ENCODE measurements around the gene IFI6. TPM values are rescaled to one million over a fixed set of nuclear protein-coding genes. Genes with fewer than 3 reads are reported as not detected.
A peak's percentile ranks its signal among the peaks of the same experiment; 100 is the strongest.

Gene IFI6
- 419 to 500 TPM (median 425 TPM) in 3 replicates for total RNA-seq

DNA sequence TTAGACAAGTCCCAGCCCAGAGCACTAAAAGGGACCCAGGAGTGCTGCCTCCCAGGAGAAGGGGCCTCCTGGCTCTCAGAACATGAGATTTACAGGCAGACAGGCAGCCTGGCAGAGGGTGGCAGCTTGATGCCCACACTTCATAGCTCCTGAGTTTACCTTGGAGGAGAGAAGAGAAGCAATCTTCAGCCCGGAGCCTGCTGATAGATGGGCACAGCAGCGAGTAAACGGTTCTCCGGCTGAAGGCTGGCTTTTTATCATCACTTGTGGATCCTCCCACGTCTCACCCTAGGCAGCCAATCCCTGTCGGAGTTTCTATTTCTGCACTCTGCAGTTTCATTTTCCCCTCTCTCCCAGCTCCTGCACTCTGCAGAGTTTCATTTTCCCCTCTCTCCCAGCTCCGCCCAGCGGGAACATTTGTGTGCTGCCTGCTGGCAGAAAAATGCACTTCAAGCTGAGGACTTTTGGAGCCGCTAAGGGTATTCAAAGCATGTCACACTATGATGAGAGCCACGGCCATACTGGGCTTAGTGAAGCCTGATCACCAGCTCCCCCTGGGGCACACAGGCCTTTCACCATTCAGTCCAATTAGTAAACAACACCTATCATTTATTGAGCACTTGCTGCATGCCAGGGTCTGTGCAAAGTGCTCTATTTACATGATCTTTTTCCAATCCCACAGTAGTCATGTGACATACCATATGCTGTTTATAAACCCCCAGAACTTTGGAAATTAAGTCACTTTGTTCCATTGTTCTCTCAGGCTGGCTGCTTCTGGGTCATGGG is at the start of gene IFI6:
Gene IFI6 (minus strand): TSS at position 229 of the 786 bp plus-strand sequence. CDS start 2,878 bp downstream, outside the sequence.
- peak within 1 kb of the TSS; percentile 98 for H3K27ac Mint-ChIP-seq
- H3K9me3 Mint-ChIP-seq, result no peaks in the 10 kb centered on the region
- DNase-seq (ENCODE audit: low spot score in 2 of 2, unreplicated experiment in 2 of 2), result peak; percentile 72 to 83

GRCh38 chr1:27719286-27720251 is 47.6 kb upstream of the IFI6 start:
- peaks cover 8% of the 10 kb centered on the region for H3K4me1 Mint-ChIP-seq
- TF ChIP-seq CTCF (IDR thresholded peaks at IDR 0.05; ENCODE audit: unreplicated experiment), result peak; percentile 20
- H3K9me3 Mint-ChIP-seq, result peaks cover 6% of the 10 kb centered on the region

More for the DNA sequence above, at the start of gene IFI6:
- Mint-ChIP-seq H3K4me1 (peaks cover 34% of the 10 kb centered on the region), H3K36me3 (peaks cover 5% of the 10 kb centered on the region), H3K27me3 (ENCODE audit: low read depth) (no peaks in the 10 kb centered on the region), H3K4me3 (peak within 1 kb of the TSS; percentile 96)
- no peak for TF ChIP-seq CTCF (IDR thresholded peaks at IDR 0.05; ENCODE audit: unreplicated experiment)

DNA sequence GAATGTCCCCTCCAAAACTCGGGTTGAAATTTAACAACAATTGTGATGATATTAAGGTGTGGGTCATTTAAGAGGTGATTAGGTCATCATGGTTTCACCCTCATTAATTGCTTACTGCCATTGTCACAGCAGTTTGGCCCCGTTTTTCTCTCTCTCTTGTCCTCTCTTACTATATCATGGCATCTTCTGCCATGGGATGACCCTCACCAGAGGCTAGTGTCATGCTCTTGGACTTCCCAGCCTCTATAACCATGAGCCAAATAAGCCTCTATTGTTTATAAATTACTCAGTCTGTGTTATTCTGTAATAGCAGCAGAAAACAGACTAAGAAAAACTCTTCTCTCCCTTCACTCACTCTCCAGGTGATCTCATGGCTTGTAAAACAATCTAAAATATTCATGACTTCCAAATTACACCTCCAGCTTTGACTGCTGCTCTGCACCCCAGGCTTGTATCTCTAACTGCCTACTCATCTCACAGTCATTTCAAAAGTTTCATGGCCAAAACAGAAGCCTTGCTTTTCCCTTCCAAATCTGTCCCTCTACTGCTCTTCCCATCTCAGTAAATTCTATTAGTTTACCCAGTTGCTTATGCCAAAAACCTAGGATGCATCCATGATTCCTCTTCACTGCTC is 44.4 kb upstream of the IFI6 start:
- H3K27me3 Mint-ChIP-seq (ENCODE audit: low read depth), result no peaks in the 10 kb centered on the region
- H3K4me1 Mint-ChIP-seq, result peaks cover 27% of the 10 kb centered on the region
- no peak for TF ChIP-seq CTCF (IDR thresholded peaks at IDR 0.05; ENCODE audit: unreplicated experiment)
- H3K9me3 Mint-ChIP-seq, result peaks cover 6% of the 10 kb centered on the region
- H3K4me3 Mint-ChIP-seq, result no peak overlapping the region
- no peak for DNase-seq (ENCODE audit: low spot score in 2 of 2, unreplicated experiment in 2 of 2)
- H3K36me3 Mint-ChIP-seq, result peaks cover 3% of the 10 kb centered on the region
- H3K27ac Mint-ChIP-seq, result no peak overlapping the region

More at GRCh38 chr1:27719286-27720251, 47.6 kb upstream of the IFI6 start:
- Mint-ChIP-seq H3K36me3 (peaks cover 3% of the 10 kb centered on the region), H3K27me3 (ENCODE audit: low read depth) (no peaks in the 10 kb centered on the region), H3K27ac (peak overlapping the region; percentile 7), H3K4me3 (no peak overlapping the region)
- no peak for DNase-seq (ENCODE audit: low spot score in 2 of 2, unreplicated experiment in 2 of 2)

DNA sequence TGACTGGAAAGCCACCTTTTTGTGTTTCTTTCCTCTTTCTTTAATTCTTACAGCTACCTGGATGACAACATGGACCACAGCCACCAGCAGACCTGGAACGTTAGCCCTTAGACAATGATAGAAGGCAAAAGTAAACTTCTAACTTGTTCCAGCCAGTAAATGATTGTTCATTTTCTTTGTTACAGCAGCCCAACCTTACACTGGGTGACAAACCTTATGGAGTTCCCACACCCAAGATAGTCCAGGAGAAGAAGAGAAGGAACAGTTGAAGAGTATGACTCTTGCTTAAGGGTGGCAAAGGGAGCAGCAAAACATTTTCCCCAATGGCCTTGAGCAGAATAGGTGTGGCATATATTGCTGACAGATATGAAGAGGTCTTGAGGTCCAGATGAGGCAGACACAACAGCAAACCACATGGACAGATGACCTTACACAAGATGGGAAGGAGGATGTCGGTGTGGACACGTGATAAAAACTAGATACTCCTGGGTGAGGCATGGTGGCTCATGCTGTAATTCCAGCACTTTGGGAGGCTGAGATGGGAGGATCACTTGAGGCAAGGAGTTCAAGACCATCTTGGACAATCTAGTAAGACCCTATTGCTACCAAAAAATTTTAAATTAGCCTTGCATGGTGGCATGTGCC is 42.0 kb upstream of the IFI6 start:
- TF ChIP-seq CTCF (IDR thresholded peaks at IDR 0.05; ENCODE audit: unreplicated experiment), result no peak
- peaks cover 6% of the 10 kb centered on the region for H3K9me3 Mint-ChIP-seq
- H3K4me3 Mint-ChIP-seq, result no peak overlapping the region
- DNase-seq (ENCODE audit: low spot score in 2 of 2, unreplicated experiment in 2 of 2), result no peak
- H3K27ac Mint-ChIP-seq, result peak overlapping the region; percentile 93
- peaks cover 19% of the 10 kb centered on the region for H3K4me1 Mint-ChIP-seq
- peaks cover 3% of the 10 kb centered on the region for H3K36me3 Mint-ChIP-seq
- no peaks in the 10 kb centered on the region for H3K27me3 Mint-ChIP-seq (ENCODE audit: low read depth)

Measured in mesothelial cell of epicardium (in vitro differentiated cells).